Fibroblast of skin of abdomen (primary cell): ENCODE results near the gene ZDHHC3.

Source experiments
- DNase-seq: peaks from one replicate; pipeline ENCODE4 v3.0.0-alpha.2; 2013

ZDHHC3 gene

GRCh38 chr3:44926921-44927320 is 49.1 kb downstream of the ZDHHC3 start:
- DNase-seq, result no peak

DNA sequence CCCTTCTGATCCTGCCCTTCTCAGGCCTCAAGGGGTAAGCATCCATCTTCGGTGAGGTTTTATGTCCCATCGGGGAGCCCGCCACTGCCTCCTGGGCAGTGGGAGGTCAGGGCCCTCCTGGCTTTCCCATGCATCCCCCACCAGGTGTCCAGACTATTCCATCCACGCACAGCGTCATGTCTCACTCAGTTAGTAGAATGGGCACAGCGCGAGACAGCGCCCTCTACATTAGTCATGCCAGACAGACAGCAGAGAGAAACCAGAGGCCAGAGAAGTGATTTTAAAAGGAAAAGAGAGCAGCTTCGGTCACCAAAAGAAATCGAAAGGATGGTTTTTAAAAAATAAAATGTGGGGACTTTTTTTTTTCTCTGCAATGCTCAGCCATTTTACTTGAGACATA is 49.8 kb downstream of the ZDHHC3 start:
- no peak for DNase-seq

GRCh38 chr3:44924457-44925084 is 51.4 kb downstream of the ZDHHC3 start:
- no peak for DNase-seq

- peak; percentile 56 for DNase-seq
Measured at GRCh38 chr3:44923632-44924456, 52.1 kb downstream of the ZDHHC3 start.

DNA sequence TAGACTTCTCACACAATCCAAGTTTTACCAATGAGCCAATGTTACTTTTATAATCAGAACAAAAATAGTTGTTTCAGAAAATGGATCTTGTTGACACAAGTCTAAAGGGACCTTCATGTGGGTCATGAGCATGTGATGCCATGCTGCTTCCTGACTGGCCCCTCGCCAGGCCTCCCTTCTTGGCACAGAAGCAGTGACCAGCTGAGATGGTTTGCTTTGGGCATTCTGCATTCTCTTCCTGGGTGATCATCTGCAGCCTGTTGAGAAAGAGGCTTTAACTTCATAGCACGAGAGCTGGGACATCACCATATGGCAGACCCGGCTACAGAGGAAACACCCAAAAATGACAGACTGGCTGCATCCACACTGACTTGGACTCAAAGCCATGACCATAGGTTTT is 55.9 kb downstream of the ZDHHC3 start:
- DNase-seq, result no peak

DNA sequence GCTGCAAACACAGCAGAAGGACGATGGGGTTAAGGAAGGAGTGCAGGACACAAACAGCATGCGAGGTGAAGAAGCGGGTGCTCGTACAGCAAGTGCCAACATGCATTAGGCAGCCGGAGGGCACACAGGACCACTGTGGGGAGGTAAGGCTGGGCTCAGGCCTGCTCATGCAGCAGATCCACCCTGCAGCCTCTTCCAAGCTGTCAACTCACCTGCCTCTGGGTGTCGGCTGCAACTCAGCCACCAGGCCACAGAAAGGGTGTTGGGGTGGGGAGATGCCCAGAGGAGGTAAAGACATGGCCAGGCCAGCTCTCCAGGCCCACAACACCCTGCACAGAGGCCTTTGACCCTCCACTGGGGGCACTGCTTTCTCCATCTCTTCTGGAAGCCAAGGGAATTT is 57.4 kb downstream of the ZDHHC3 start:
- DNase-seq, result no peak

DNA sequence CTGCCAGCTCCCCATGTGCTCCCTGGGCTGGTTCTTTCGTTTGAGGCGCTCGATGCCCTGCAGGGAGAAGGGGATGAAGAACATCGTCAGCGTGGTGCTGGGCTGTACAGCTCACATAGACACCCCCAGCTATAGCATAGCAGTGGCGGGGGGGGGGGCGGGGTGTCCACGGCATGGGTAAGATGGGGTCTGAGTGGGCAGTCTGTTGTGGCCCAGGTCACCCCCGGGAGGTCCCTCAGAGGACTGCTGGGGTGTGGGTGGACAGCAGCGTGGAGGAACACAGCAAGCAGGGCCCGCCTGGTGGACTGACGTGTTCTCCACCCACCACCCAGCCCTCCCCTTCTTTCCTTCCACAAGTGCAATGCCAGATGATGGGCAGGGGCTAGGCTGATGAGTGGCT is 57.9 kb downstream of the ZDHHC3 start:
- no peak for DNase-seq

DNA sequence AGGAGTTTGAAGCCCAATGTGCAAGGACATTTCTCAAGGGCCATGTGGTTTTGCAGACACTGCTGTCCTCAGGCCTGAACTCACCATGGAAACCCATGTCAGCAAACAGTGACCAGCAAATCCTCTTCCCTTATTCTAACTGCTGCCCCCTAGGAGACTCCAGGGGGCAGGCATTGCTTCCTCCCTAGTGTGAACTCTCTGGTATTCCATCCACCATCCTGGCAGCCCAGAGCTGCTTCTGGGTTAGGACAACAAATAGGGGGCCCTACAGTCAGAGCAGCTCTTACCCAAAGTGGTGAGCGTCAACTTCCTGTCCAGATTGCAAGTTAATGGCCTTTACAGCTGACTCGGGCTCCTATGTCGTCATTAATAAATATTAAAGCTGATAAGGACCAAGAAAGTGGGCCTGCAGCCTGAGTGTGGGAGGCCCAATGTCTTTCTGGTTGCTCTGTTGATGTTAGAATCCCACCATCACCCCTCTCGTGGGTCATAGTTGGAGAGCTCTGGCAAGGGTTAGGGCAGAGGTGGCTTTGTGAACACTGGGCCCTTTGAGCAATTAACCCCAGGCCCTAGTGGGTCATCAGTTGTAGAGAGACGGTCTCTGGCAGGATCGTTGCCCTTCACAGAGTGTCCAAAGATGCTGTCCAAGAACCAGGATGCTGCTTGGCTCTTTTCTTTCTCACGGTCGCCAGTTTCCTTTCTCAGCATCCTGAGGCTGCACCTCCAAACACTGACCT is 60.1 kb downstream of the ZDHHC3 start:
- DNase-seq, result no peak

DNA sequence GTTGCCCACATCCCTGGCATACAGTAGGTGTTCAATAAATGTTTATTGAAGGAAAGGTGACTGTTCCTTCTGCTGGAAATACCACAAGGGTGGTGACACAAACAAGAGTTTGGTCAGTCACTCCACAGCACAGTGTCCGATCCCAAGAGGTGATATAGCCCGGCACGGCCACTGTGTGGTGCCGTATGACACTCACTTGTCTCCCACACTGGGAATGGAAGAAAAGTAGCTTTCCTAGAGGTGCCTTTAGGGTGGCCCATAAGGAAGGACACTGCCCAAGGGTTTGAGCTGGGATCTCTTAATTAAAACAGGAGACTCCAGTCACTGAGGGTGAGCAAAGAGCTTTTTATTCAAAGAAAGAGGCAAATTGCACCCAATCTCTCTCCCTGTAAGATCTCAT is 61.0 kb downstream of the ZDHHC3 start:
- no peak for DNase-seq

GRCh38 chr3:44913868-44914468 is 62.0 kb downstream of the ZDHHC3 start:
- DNase-seq, result peak; percentile 68

DNA sequence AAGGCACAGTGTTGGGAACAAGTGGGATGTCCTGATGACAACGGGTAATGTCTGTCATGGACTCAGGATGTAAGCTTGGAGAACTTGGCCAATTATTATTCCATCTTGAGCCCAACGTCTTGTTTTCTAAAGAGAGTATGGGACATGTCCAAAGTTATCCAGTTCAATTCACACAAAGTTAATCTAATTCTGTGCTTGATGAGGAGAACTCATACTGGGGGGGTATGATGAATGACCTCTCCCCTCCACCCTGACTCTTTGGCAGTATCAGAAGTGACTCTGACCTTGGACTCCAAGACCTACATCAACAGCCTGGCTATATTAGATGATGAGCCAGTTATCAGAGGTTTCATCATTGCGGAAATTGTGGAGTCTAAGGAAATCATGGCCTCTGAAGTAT is 65.3 kb downstream of the ZDHHC3 start:
- no peak for DNase-seq

GRCh38 chr3:44909063-44909462 is 66.9 kb downstream of the ZDHHC3 start:
- no peak for DNase-seq

GRCh38 chr3:44907612-44908011 is 68.4 kb downstream of the ZDHHC3 start:
- no peak for DNase-seq

DNA sequence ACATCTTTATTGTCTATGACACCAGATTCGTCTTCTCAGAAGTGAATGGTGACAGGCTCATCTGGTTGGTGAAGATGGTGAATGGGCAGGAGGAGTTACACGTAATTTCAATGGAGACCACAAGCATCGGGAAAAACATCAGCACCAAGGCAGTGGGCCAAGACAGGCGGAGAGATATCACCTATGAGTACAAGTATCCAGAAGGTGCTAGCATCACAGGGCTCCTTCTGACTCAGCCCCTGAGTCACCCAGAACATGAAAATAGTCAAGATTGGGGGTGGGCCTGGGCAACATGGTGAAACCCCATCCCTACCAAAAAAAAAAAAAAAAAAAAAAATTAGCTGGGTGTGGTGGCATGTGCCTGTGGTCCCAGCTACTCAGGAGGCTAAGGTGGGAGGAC is 69.0 kb downstream of the ZDHHC3 start:
- DNase-seq, result no peak

GRCh38 chr3:44905446-44906157 is 70.4 kb downstream of the ZDHHC3 start:
- no peak for DNase-seq

DNA sequence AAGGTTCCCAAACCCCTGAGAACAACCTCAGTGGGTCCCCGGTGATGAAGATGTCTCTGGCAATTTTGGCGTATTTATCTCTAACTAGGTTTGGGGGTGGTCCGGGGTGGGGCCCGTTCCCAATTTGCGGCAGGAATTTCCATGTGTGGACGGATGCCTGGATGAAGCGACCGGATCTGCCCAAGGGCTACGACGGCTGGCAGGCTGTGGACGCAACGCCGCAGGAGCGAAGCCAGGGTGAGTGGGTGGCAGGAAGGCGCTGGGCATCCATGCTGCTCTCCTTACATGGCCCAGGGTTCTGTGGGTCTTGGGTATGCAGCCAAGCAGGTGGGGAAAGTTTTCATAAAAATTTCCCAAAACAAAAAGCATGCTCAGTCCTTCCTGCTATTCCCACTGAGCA is 72.2 kb downstream of the ZDHHC3 start:
- DNase-seq, result no peak

DNA sequence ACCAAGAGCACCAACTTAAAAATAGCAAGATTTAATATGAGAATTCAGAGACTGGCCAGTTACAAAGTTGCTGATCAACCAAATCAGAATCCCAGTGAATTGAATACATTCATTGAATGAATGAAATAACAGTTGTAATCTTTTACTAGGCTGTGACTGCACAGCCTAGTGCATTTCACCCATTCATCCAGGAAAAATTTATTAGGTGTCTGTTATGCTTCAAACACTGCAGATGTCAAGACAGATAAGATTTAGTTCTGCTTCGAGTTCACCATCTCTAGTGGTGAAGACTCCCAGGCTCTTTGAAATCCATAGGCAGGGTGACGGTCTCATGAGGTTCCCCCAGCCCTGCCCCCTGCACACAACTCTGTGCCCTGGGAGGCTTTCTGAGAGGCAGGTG is 72.7 kb downstream of the ZDHHC3 start:
- DNase-seq, result no peak

- no peak for DNase-seq
Measured at GRCh38 chr3:44902628-44903027, 73.3 kb downstream of the ZDHHC3 start.

GRCh38 chr3:44899683-44900367 is 76.1 kb downstream of the ZDHHC3 start:
- DNase-seq, result no peak

- DNase-seq, result no peak
Measured at GRCh38 chr3:44896440-44896839, 79.5 kb downstream of the ZDHHC3 start.

DNA sequence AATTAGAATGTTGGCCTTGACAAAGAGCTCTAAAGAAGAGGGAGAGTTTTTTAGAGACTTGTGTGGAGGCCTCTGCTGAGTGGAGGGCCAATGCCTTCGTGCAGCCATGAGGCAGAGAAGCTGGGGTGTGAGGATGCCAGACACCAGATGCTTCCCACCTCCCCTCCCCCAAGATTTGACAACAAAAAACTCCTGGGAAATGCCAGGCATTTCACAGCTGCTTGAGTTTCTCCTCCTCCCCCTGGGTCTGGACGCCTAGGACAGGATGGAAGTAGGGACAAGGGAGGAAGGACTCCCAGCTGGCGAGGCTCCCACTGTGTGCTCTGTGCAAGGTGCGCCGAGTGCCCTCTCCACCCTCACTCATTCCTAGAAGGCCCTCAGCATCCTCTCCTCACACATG is 81.5 kb downstream of the ZDHHC3 start:
- peak; percentile 49 for DNase-seq

DNA sequence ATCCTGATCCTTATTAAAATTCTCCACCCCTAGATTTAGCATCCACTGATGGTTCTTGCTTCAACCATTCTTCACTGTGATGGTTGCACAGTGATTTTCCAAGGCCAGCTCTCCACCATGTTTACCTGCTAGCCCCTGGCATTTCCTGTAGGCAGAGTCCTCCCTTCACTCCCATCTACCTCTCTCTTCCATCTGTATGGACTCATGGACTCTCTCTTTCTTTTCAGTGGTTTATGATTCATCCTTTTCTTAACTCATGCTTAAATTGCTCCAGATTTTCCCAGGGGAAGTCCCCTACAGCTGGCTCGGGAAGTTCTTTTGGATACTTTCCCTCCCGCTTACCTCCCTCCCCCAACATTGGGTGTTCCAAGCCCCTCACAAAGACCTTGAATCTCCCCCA is 82.9 kb downstream of the ZDHHC3 start:
- DNase-seq, result peak; percentile 72
